ENCODE data around the gene FGF16. TPM values are rescaled to one million over a fixed set of nuclear protein-coding genes. Genes with fewer than 3 reads are reported as not detected.
"Not testable (repeated sequence)": the region's sequence is repeated elsewhere in the genome, so short reads cannot be mapped to it uniquely, and the experiment has no call there.

Gene FGF16
- not detected in 2 replicates for total RNA-seq (2014; rRNA removed; shearing (Covaris generic); ENCODE audit: low replicate concordance)

GRCh38 chrX:77446908-77447652 is at the start of gene FGF16:
Gene FGF16 (plus strand): TSS chrX:77447389. CDS start chrX:77447675, 286 bp downstream.
- Histone ChIP-seq H3K4me3 (no peak within 1 kb of the TSS), H3K27me3 (no peaks in the 10 kb centered on the region), H3K9me3 (no peaks in the 10 kb centered on the region), H3K36me3 (no peaks in the 10 kb centered on the region)
- DNase-seq, result no peak

DNA sequence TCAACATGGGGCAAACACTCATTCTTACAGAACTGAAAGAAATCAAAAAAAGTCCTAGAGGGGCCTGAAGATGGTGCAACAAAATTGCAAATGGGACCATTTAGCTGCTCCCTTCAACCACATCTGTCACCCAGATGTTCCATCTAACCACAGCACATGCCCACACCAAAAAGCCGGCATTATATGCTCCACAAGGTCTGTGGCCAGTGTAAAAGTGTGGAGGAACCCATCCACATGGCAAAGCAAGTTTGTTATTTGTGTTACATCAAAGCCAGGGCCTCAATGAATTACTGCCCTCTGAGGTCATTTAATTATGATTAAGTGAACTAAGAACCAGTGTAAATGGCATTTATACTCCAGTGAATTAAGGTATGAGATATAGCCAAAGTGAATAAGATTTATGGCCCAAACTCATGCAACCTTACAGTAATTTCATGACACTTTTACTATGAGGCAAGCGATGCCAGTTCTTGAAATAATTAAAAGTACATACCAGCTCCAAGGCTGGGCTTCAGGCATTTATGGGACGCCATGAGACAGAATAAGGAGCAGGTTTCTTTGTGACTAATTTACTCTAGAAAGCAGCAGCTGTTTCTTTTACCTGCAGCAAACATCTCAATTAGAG is 48.7 kb upstream of the FGF16 start:
- Histone ChIP-seq H3K27me3 (no peaks in the 10 kb centered on the region), H3K4me3 (no peak overlapping the region), H3K36me3 (no peaks in the 10 kb centered on the region), H3K9me3 (no peaks in the 10 kb centered on the region)
- DNase-seq, result no peak

DNA sequence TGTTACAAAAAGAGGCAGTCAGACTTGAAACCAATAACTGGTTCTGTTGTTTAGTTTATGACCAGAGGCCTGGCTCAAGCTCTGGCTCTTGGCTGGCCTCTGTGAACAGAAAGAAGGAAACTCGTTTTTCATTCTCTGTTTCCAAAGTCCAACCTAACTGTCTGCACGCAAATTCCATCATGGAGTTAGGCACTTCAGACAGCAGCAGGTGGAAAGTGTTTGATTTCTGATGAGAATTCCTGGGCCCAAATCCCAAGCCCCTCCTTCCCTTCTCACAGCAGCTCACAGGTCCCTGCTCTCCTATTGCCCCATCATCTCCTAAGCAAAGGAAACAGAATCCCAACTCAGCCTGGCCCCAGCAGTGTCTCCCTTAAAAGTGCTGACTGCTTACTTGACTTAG is 42.8 kb upstream of the FGF16 start:
- H3K9me3 ChIP-seq, result no peaks in the 10 kb centered on the region
- no peaks in the 10 kb centered on the region for H3K27me3 ChIP-seq
- no peak for DNase-seq
- H3K36me3 ChIP-seq, result no peaks in the 10 kb centered on the region
- no peak overlapping the region for H3K4me3 ChIP-seq

DNA sequence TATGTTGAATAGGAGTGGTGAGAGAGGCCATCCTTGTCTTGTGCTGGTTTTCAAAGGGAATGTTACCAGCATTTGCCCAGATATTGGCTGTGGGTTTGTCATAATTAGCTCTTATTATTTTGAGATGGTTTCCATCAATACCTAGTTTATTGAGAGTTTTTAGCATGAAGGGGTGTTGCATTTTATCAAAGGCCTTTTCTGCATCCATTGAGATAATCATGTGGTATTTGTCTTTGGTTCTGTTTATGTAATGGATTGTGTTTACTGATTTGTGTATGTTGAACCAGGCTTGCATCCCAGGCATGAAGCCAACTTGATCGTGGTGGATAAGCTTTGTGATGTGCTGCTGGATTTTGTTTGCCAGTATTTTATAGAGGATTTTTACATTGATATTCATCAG is 39.4 kb upstream of the FGF16 start:
- H3K9me3 ChIP-seq, H3K27me3 ChIP-seq, H3K4me3 ChIP-seq, H3K36me3 ChIP-seq, DNase-seq: not testable (repeated sequence)

DNA sequence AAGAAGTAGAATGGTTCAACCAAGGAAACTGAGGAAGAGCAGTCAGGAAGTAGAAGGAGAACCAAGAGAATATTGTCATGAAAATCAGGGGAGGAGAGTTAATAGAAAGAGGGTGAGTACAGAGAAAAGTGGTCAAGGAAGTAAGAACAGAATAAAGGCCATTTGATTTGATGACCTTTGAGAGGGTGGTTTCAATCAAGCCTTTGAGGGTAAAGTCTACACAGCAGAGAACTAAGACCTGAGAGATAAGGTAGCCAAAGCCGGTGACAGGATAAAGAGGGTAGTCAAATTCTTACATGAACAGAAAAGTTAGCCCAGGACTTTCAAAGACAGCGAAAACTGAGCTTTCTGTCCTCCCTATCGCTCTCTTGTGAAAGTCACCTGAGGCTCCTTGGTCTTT is 34.6 kb upstream of the FGF16 start:
- DNase-seq, result no peak
- Histone ChIP-seq H3K36me3 (no peaks in the 10 kb centered on the region), H3K27me3 (no peaks in the 10 kb centered on the region)

DNA sequence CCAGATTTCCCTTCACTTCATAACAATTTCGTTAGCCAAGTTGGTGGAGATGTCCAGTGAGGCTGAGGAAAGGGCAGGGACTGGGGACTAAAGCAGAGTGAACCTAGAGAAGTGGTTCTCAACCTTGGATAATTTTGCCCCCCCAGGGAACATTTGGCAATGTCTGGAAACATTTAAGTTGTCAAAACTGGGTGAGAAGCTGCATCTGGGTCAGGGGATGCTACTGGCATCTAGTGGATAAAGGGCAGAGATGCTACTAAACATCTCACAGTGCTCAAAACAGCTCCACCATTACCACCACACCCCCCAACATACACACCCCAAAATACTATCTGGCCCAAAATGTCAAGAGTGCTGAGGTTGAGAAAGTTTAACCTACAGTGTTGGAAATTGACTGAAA is 32.0 kb upstream of the FGF16 start:
- Histone ChIP-seq H3K27me3 (no peaks in the 10 kb centered on the region), H3K9me3 (no peaks in the 10 kb centered on the region), H3K4me3 (no peak overlapping the region), H3K36me3 (no peaks in the 10 kb centered on the region)
- DNase-seq, result no peak

More for the DNA sequence above, 34.6 kb upstream of the FGF16 start:
- H3K9me3 ChIP-seq, result no peaks in the 10 kb centered on the region
- H3K4me3 ChIP-seq, result no peak overlapping the region

- Histone ChIP-seq H3K4me3 (no peak overlapping the region), H3K9me3 (no peaks in the 10 kb centered on the region), H3K27me3 (no peaks in the 10 kb centered on the region), H3K36me3 (no peaks in the 10 kb centered on the region)
- DNase-seq, result no peak
Measured at GRCh38 chrX:77415882-77416281, 31.3 kb upstream of the FGF16 start.

- Histone ChIP-seq H3K36me3 (no peaks in the 10 kb centered on the region), H3K4me3 (no peak overlapping the region), H3K27me3 (no peaks in the 10 kb centered on the region), H3K9me3 (no peaks in the 10 kb centered on the region)
- DNase-seq, result no peak
Measured at GRCh38 chrX:77422891-77423648, 24.1 kb upstream of the FGF16 start.

- H3K27me3 ChIP-seq, result no peaks in the 10 kb centered on the region
- H3K36me3 ChIP-seq, result no peaks in the 10 kb centered on the region
- no peak overlapping the region for H3K4me3 ChIP-seq
- DNase-seq, result peak; percentile 58
- H3K9me3 ChIP-seq, result no peaks in the 10 kb centered on the region
Measured at GRCh38 chrX:77426811-77427210, 20.4 kb upstream of the FGF16 start.

GRCh38 chrX:77427611-77428010 is 19.6 kb upstream of the FGF16 start:
- H3K9me3 ChIP-seq, result no peaks in the 10 kb centered on the region
- no peaks in the 10 kb centered on the region for H3K36me3 ChIP-seq
- no peaks in the 10 kb centered on the region for H3K27me3 ChIP-seq
- no peak overlapping the region for H3K4me3 ChIP-seq
- peak; percentile 33 for DNase-seq

GRCh38 chrX:77428551-77428950 is 18.6 kb upstream of the FGF16 start:
- Histone ChIP-seq H3K27me3 (no peaks in the 10 kb centered on the region), H3K36me3 (no peaks in the 10 kb centered on the region), H3K4me3 (no peak overlapping the region), H3K9me3 (no peaks in the 10 kb centered on the region)
- DNase-seq, result no peak

- H3K36me3 ChIP-seq, result no peaks in the 10 kb centered on the region
- H3K4me3 ChIP-seq, result no peak overlapping the region
- no peaks in the 10 kb centered on the region for H3K27me3 ChIP-seq
- no peaks in the 10 kb centered on the region for H3K9me3 ChIP-seq
- peak; percentile 19 for DNase-seq
Measured at GRCh38 chrX:77431227-77431626, 16.0 kb upstream of the FGF16 start.

DNA sequence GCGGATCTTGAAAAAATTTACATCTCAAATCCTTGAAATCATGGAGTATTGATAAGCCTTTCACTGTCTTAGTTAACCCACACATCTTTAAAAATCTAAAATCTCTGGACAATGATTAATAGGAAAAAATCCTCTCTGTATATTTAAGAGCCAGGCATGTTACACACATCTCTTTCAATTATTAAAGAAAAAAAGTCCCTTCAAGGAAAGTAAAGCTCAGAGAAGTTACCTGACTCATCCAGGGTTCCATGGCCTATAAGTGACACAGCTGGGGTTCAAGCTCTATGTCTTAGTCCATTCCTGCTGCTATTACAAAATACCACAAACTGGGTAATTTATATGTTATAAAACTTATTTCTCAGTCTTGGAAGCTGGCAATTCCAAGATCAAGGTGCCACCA is 14.2 kb upstream of the FGF16 start:
- H3K9me3 ChIP-seq, result no peaks in the 10 kb centered on the region
- no peak overlapping the region for H3K4me3 ChIP-seq
- DNase-seq, result no peak
- no peaks in the 10 kb centered on the region for H3K36me3 ChIP-seq
- no peaks in the 10 kb centered on the region for H3K27me3 ChIP-seq

- no peaks in the 10 kb centered on the region for H3K27me3 ChIP-seq
- H3K9me3 ChIP-seq, result no peaks in the 10 kb centered on the region
- no peak for DNase-seq
- H3K36me3 ChIP-seq, result no peaks in the 10 kb centered on the region
- H3K4me3 ChIP-seq, result no peak overlapping the region
Measured at GRCh38 chrX:77434962-77435361, 12.2 kb upstream of the FGF16 start.

DNA sequence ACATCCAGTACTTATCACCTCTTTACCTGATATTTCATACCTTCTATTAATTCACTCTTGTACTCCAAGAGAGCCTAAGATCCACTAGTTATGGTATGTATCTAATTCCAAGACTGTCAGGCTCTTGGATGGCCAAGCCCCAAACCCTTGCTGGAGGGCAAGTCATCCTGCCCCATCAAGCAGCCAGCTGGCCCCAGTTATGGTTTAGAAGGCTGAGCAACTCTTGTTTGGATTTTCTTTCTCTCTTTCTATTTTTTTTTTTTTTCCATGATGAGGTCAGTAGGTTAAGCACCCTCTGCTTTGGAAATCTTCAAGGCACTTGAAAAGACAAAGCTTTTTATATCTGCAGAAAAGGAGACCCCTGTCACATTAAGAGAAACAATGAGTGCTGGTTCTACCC is 10.9 kb upstream of the FGF16 start:
- DNase-seq, result peak; percentile 56

GRCh38 chrX:77436682-77437081 is 10.5 kb upstream of the FGF16 start:
- no peaks in the 10 kb centered on the region for H3K9me3 ChIP-seq
- no peaks in the 10 kb centered on the region for H3K36me3 ChIP-seq
- no peak overlapping the region for H3K4me3 ChIP-seq
- peak; percentile 11 for DNase-seq
- no peaks in the 10 kb centered on the region for H3K27me3 ChIP-seq

More for the DNA sequence above, 10.9 kb upstream of the FGF16 start:
- H3K9me3 ChIP-seq, result no peaks in the 10 kb centered on the region
- H3K4me3 ChIP-seq, result no peak overlapping the region
- H3K27me3 ChIP-seq, result no peaks in the 10 kb centered on the region
- no peaks in the 10 kb centered on the region for H3K36me3 ChIP-seq

DNA sequence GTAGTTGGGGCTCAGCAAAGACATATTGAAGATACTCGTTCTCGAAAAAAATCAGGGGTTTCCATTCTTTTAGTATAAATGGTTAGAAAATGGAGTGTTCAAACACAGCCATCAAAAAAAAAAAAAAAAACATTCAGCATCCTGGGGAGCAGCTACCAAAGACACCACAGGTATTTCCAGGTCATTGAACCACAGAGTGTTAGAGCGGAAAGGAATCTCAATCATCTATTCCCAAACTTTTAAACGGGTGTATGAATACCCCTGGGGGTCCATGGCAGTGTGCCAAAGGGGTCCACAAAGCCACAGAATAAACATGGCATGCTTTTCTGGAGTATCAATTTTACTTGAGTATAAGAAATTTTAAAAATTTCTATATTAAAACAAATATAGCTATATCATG is 6.9 kb upstream of the FGF16 start:
- no peak overlapping the region for H3K4me3 ChIP-seq
- H3K9me3 ChIP-seq, result no peaks in the 10 kb centered on the region
- no peak for DNase-seq
- H3K36me3 ChIP-seq, result no peaks in the 10 kb centered on the region
- H3K27me3 ChIP-seq, result no peaks in the 10 kb centered on the region
